ENCODE measurements around the gene ANKUB1.

DNA sequence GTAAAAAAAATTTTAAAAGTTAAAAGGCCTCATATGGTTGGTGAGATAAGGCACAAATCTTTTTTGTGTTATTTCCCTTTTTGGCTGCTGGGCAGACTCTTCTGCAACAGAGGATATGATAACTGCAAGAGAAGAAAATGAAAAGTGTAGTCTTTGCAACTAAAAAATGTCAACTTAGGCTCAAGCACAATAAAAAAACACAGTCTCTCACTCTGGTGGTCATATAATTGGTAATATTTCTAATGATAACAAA, 55.5 kb downstream of the ANKUB1 start:
- TF ChIP-seq EZH2 (IDR thresholded peaks at IDR 0.05) (no peak), CTCF (IDR thresholded peaks at IDR 0.05) (no peak)

Data from neural progenitor cell (in vitro differentiated cells).